H9 (cell line): ENCODE measurements around the gene OLIG2. TPM values are rescaled to one million over a fixed set of nuclear protein-coding genes. Genes with fewer than 3 reads are reported as not detected.

ENCODE experiments used
- DNase-seq: peaks from one replicate; pipeline ENCODE4 v3.0.0-alpha.2; 2017
- H2AFZ ChIP-seq: one replicate; pipeline ENCODE4 v1.6.1; 2013; ENCODE audit warnings: mild to moderate bottlenecking, low read length, control low read depth, moderate library complexity
- H2AK5ac ChIP-seq: 2 replicates; pipeline ENCODE4 v1.6.1; 2013; ENCODE audit warnings: low read length, control low read depth, mixed read lengths; ENCODE audit not compliant: insufficient read length
- H2BK120ac ChIP-seq: one replicate; pipeline ENCODE4 v1.6.1; 2013; ENCODE audit warnings: low read depth, mild to moderate bottlenecking, low read length, control low read depth, inconsistent platforms; ENCODE audit not compliant: poor library complexity, severe bottlenecking
- H2BK12ac ChIP-seq: 2 replicates; pipeline ENCODE4 v1.6.1; 2013; ENCODE audit warnings: low read length, control low read depth, mixed read lengths, low read depth; ENCODE audit not compliant: insufficient read length
- H2BK15ac ChIP-seq: 2 replicates; pipeline ENCODE4 v1.6.1; 2013; ENCODE audit warnings: low read depth, low read length, control low read depth
- H2BK20ac ChIP-seq: one replicate; pipeline ENCODE4 v1.6.1; 2013; ENCODE audit warnings: low read depth, mild to moderate bottlenecking, low read length, control low read depth, inconsistent platforms; ENCODE audit not compliant: poor library complexity, severe bottlenecking
- H2BK5ac ChIP-seq: 2 replicates; pipeline ENCODE4 v1.6.1; 2013; ENCODE audit warnings: low read length, control low read depth, mixed read lengths; ENCODE audit not compliant: insufficient read length
- H3K14ac ChIP-seq: 2 replicates; pipeline ENCODE4 v1.6.1; 2013; ENCODE audit warnings: low read length, control low read depth; ENCODE audit not compliant: insufficient read depth
- H3K18ac ChIP-seq: 2 replicates; pipeline ENCODE4 v1.6.1; 2013; ENCODE audit warnings: low read depth, mild to moderate bottlenecking, mixed read lengths, low read length, control low read depth; ENCODE audit not compliant: insufficient read length
- H3K23ac ChIP-seq: 2 replicates; pipeline ENCODE4 v1.6.1; 2013; ENCODE audit warnings: low read length, control low read depth, mixed read lengths, low read depth; ENCODE audit not compliant: insufficient read length
- H3K23me2 ChIP-seq: 2 replicates; pipeline ENCODE4 v1.6.1; 2013; ENCODE audit warnings: low read depth, mild to moderate bottlenecking, mixed read lengths, low read length, control low read depth; ENCODE audit not compliant: insufficient read length, poor library complexity, severe bottlenecking
- H3K27ac ChIP-seq: 2 replicates; pipeline ENCODE4 v1.5.1; 2013; ENCODE audit warnings: low read length, control low read depth, mixed read lengths, low read depth; ENCODE audit not compliant: insufficient read length
- H3K27me3 ChIP-seq: 2 replicates; pipeline ENCODE4 v1.6.1; 2013; ENCODE audit warnings: low read length, control low read depth, inconsistent platforms; ENCODE audit not compliant: insufficient read depth
- H3K4ac ChIP-seq: 2 replicates; pipeline ENCODE4 v1.6.1; 2013; ENCODE audit warnings: low read depth, mild to moderate bottlenecking, control low read depth, inconsistent platforms, low read length, moderate library complexity
- H3K4me1 ChIP-seq: 2 replicates; pipeline ENCODE4 v1.6.1; 2013; ENCODE audit warnings: low read length, control low read depth, inconsistent platforms; ENCODE audit not compliant: insufficient read depth
- H3K4me2 ChIP-seq: 2 replicates; pipeline ENCODE4 v1.6.1; 2013; ENCODE audit warnings: low read length, control low read depth, mixed read lengths; ENCODE audit not compliant: insufficient read length, insufficient read depth
- H3K56ac ChIP-seq: 2 replicates; pipeline ENCODE4 v1.6.1; 2013; ENCODE audit warnings: low read depth, mild to moderate bottlenecking, mixed read lengths, low read length, control low read depth; ENCODE audit not compliant: insufficient read length
- H3K79me1 ChIP-seq: 2 replicates; pipeline ENCODE4 v1.6.1; 2013; ENCODE audit warnings: low read depth, mild to moderate bottlenecking, moderate library complexity, low read length, control low read depth, inconsistent platforms; ENCODE audit not compliant: insufficient read depth, poor library complexity, severe bottlenecking
- H3K79me2 ChIP-seq: 2 replicates; pipeline ENCODE4 v1.6.1; 2013; ENCODE audit warnings: low read length, control low read depth, inconsistent platforms; ENCODE audit not compliant: insufficient read depth
- H3K9ac ChIP-seq: 2 replicates; pipeline ENCODE4 v1.6.1; 2013; ENCODE audit warnings: low read length, control low read depth, mixed read lengths; ENCODE audit not compliant: insufficient read length; ENCODE audit errors: extremely low read depth
- H3K9me3 ChIP-seq: one replicate; pipeline ENCODE4 v1.6.1; 2013; ENCODE audit warnings: low read depth, low read length, inconsistent platforms; ENCODE audit not compliant: control insufficient read depth
- H3T11ph ChIP-seq: one replicate; pipeline ENCODE4 v1.6.1; 2013; ENCODE audit warnings: mild to moderate bottlenecking, low read length, control low read depth, inconsistent platforms
- H4K20me1 ChIP-seq: one replicate; pipeline ENCODE4 v1.6.1; 2013; ENCODE audit not compliant: control insufficient read depth, insufficient read length, insufficient read depth
- H4K5ac ChIP-seq: 2 replicates; pipeline ENCODE4 v1.6.1; 2013; ENCODE audit warnings: low read depth, mild to moderate bottlenecking, mixed read lengths, low read length, control low read depth; ENCODE audit not compliant: insufficient read length
- H4K8ac ChIP-seq: replicated peaks from 2 replicates; pipeline ENCODE4 v1.6.1; 2013; ENCODE audit warnings: low read length, control low read depth, mixed read lengths, low read depth; ENCODE audit not compliant: insufficient read length
- H4K91ac ChIP-seq: 2 replicates; pipeline ENCODE4 v1.6.1; 2013; ENCODE audit warnings: low read depth, mild to moderate bottlenecking, moderate library complexity, mixed read lengths, low read length, control low read depth; ENCODE audit not compliant: insufficient read length
- H3K27ac Mint-ChIP-seq, 3 experiments: 2 replicates in 2 of 3; 3 replicates in 1 of 3; pipeline ENCODE4 v1.8.0; 2020 to 2021; ENCODE audit warnings: mixed read lengths in 3 of 3, mild to moderate bottlenecking in 1 of 3, moderate library complexity in 1 of 3
- H3K27me3 Mint-ChIP-seq: 2 replicates; pipeline ENCODE4 v1.8.0; 2021; ENCODE audit warnings: low read depth, mild to moderate bottlenecking, moderate library complexity, mixed read lengths
- H3K36me3 Mint-ChIP-seq, 3 experiments: 2 replicates in 2 of 3; 3 replicates in 1 of 3; pipeline ENCODE4 v1.8.0; 2020 to 2021; ENCODE audit warnings: low read depth in 3 of 3, mixed read lengths in 3 of 3; ENCODE audit not compliant: insufficient read depth in 1 of 3
- H3K4me1 Mint-ChIP-seq, 2 experiments: 2 replicates each; pipeline ENCODE4 v1.8.0; 2020; ENCODE audit warnings: mixed read lengths in 2 of 2
- H3K4me3 Mint-ChIP-seq, 2 experiments: 2 replicates in 1 of 2; 3 replicates in 1 of 2; pipeline ENCODE4 v1.8.0; 2020 to 2021; ENCODE audit warnings: mild to moderate bottlenecking in 2 of 2, mixed read lengths in 2 of 2, moderate library complexity in 1 of 2
- H3K9me3 Mint-ChIP-seq, 2 experiments: 2 replicates in 1 of 2; 3 replicates in 1 of 2; pipeline ENCODE4 v1.8.0; 2020; ENCODE audit warnings: mild to moderate bottlenecking in 2 of 2, mixed read lengths in 2 of 2, moderate library complexity in 1 of 2
- WGBS: extraction: QIAGEN DNeasy Blood & Tissue Kit; methylation state at CpG from one replicate; pipeline ENCODE4 v1.1.7; 2013; ENCODE audit warnings: missing lambda C conversion rate, low lambda C conversion rate, mixed read lengths; ENCODE audit not compliant: insufficient read length; ENCODE audit errors: extremely low coverage; 5-methylcytosine and 5-hydroxymethylcytosine counted together
- total RNA-seq: library from RNA; stranded (reverse); gene quantifications from 2 replicates; pipeline ENCODE4 v1.2.1, GENCODE V29; 2021
- TF ChIP-seq, protein P1 (sequence below): fragments of 200-600 bp; sonication (generic); conservative IDR thresholded peaks from 3 replicates; pipeline ENCODE4 v1.8.0; 2021; ENCODE audit warnings: antibody characterized with exemption, mild to moderate bottlenecking

OLIG2 gene
- total RNA-seq, 1 experiment from 2014 or later = 1.4 TPM

DNA sequence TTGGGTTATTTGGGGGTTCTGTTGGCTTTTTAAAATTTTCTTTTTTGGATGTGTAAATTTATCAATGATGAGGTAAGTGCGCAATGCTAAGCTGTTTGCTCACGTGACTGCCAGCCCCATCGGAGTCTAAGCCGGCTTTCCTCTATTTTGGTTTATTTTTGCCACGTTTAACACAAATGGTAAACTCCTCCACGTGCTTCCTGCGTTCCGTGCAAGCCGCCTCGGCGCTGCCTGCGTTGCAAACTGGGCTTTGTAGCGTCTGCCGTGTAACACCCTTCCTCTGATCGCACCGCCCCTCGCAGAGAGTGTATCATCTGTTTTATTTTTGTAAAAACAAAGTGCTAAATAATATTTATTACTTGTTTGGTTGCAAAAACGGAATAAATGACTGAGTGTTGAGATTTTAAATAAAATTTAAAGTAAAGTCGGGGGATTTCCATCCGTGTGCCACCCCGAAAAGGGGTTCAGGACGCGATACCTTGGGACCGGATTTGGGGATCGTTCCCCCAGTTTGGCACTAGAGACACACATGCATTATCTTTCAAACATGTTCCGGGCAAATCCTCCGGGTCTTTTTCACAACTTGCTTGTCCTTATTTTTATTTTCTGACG, 3.1 kb downstream of the OLIG2 start:
- H3K27me3 ChIP-seq = peaks cover 92% of the 10 kb centered on the region
- H3K27me3 Mint-ChIP-seq = peaks cover 97% of the 10 kb centered on the region
- peak overlapping the region in 1 of 2 experiments; percentile 71; a peak in 3 of 5 replicates for H3K4me3 Mint-ChIP-seq

More for the DNA sequence above, 3.1 kb downstream of the OLIG2 start:
- Histone ChIP-seq H2AK5ac (no peak overlapping the region), H4K8ac (no peak overlapping the region), H3K56ac (no peak overlapping the region), H3K4me1 (no peaks in the 10 kb centered on the region; the same call in 1 of the 2 replicates), H3T11ph (no peak overlapping the region), H3K23ac (no peak overlapping the region), H3K9ac (no peak overlapping the region), H3K18ac (no peak overlapping the region), H4K91ac (no peak overlapping the region), H3K79me2 (no peaks in the 10 kb centered on the region), H3K4ac (no peak overlapping the region), H3K23me2 (peaks cover 15% of the 10 kb centered on the region), H2BK20ac (no peak overlapping the region), H3K9me3 (no peaks in the 10 kb centered on the region), H3K79me1 (no peaks in the 10 kb centered on the region), H3K4me2 (peak overlapping the region; percentile 13), H2BK15ac (no peak overlapping the region), H3K14ac (no peak overlapping the region), H2BK12ac (no peak overlapping the region), H2BK120ac (no peak overlapping the region), H3K27ac (no peak overlapping the region), H2AFZ (no peak overlapping the region), H2BK5ac (no peak overlapping the region), H4K20me1 (no peaks in the 10 kb centered on the region), H4K5ac (no peak overlapping the region)
- peaks cover 25 to 52% of the 10 kb centered on the region in 2 experiments for H3K4me1 Mint-ChIP-seq
- H3K27ac Mint-ChIP-seq = no peak overlapping the region
- no peaks in the 10 kb centered on the region for H3K36me3 Mint-ChIP-seq
- no peaks in the 10 kb centered on the region; a peak in 1 of 5 replicates for H3K9me3 Mint-ChIP-seq
- peak; percentile 45 for DNase-seq
- TF ChIP-seq, protein P1, sequence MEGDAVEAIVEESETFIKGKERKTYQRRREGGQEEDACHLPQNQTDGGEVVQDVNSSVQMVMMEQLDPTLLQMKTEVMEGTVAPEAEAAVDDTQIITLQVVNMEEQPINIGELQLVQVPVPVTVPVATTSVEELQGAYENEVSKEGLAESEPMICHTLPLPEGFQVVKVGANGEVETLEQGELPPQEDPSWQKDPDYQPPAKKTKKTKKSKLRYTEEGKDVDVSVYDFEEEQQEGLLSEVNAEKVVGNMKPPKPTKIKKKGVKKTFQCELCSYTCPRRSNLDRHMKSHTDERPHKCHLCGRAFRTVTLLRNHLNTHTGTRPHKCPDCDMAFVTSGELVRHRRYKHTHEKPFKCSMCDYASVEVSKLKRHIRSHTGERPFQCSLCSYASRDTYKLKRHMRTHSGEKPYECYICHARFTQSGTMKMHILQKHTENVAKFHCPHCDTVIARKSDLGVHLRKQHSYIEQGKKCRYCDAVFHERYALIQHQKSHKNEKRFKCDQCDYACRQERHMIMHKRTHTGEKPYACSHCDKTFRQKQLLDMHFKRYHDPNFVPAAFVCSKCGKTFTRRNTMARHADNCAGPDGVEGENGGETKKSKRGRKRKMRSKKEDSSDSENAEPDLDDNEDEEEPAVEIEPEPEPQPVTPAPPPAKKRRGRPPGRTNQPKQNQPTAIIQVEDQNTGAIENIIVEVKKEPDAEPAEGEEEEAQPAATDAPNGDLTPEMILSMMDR = no peak
- 100% methylated on average over 1 of the region's 28 CpGs for WGBS
